VCaP (cell line): ENCODE data around the gene FBN1.

Experiments
- H3K27ac ChIP-seq: fragments of 450-650 bp; 2 replicates; pipeline ENCODE4 v1.5.1; 2017
- CTCF ChIP-seq: fragments of 450-650 bp; conservative IDR thresholded peaks from 2 replicates; pipeline ENCODE4 v1.5.1; 2017; ENCODE audit warnings: mild to moderate bottlenecking, moderate library complexity

FBN1 gene

GRCh38 chr15:48514103-48514816, 131.2 kb downstream of the FBN1 start:
- no peak overlapping the region for H3K27ac ChIP-seq
- TF ChIP-seq CTCF: no peak

GRCh38 chr15:48510976-48511375, 134.5 kb downstream of the FBN1 start:
- TF ChIP-seq CTCF: no peak

DNA sequence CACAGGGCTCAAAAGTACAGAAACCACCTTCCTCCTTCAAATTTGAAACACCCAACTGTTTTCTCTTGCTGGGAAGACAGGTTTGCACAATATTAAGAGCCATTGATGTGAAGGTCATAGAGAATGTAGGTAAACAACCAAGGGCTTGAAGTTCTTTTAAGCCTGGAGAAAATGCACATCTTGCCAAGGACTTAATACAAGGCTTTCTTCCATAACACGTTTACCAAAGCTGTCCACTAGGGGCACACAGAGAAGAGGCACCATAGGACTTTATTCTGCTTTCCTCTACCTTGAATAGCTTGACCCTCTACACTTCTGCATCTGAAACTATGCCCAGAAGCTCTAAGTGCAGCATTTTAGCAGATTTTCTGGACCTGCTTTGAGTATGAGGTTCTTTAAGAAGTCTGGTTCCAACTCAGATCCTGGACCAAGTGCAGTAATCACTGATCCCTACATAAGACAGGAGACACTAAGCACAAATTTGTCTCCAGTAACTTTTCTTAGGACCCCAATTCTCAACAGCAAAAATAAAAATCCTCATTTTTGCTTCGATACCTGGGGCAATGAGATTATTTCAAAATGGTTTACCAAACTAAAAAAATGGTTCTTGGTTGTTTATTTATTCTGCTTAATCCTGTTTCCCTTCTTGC, 138.0 kb downstream of the FBN1 start:
- 0 out of 2 replicates have a peak overlapping the region, but pooled peaks have one; percentile 11 for H3K27ac ChIP-seq
- TF ChIP-seq CTCF: peak; percentile 66

More at GRCh38 chr15:48510976-48511375, 134.5 kb downstream of the FBN1 start:
- peak overlapping the region; percentile 63 for H3K27ac ChIP-seq

DNA sequence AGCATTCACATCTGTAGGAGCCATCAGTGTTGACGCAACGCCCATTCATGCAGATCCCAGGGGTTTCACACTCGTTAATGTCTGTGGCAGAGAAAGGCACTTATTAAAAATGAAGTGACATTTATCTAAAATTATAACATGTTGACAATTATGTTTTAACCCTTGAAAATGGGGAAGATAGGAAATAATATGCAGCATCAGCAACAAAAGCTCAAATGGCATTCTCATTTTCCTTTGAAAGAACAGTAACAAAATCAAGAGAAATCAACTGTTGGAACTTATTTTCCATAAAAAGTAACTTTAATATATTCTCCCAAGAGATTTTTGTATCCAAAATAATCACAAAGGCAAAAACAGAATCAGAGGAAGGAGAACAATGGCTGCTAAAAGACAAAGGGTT, 140.4 kb downstream of the FBN1 start:
- H3K27ac ChIP-seq: no peak overlapping the region
- TF ChIP-seq CTCF: no peak

GRCh38 chr15:48501208-48501607, 144.3 kb downstream of the FBN1 start:
- no peak for TF ChIP-seq CTCF
- no peak overlapping the region for H3K27ac ChIP-seq

- TF ChIP-seq CTCF: no peak
- H3K27ac ChIP-seq: no peak overlapping the region
Observed at GRCh38 chr15:48500595-48500994, 144.9 kb downstream of the FBN1 start.

DNA sequence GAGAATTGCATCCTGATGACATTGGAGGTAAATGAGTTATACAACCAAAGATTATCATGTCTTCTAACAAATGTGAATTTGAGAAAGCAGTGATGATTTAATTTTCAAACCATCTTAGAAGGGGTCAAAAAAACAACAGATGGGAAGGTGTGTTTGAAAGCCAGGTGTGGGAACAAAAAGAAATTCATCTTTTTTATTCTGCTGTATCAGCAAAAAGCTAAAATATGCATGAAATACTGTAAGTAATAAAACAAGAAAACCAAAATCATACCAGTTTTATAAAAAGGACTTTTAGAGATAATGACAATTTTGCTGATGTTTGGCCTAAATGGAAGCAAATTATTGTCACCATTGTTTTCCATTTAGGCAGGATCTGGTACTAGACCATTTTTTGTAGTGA, 145.5 kb downstream of the FBN1 start:
- no peak for TF ChIP-seq CTCF
- no peak overlapping the region for H3K27ac ChIP-seq
